CD14-positive monocyte (primary cell): ENCODE data around the gene TAS2R4. TPM values are rescaled to one million over a fixed set of nuclear protein-coding genes. Genes with fewer than 3 reads are reported as not detected.
"Not testable (repeated sequence)": the region's sequence is repeated elsewhere in the genome, so short reads cannot be mapped to it uniquely, and the experiment has no call there.

ENCODE experiments used
- DNase-seq, 3 donors: peaks; one replicate each; pipeline ENCODE4 v3.0.0-alpha.2; 2011 to 2022
- H2AFZ ChIP-seq: 2 replicates; pipeline ENCODE4 v1.6.0; 2012; ENCODE audit warnings: mild to moderate bottlenecking, low read depth, low read length, inconsistent platforms; ENCODE audit not compliant: insufficient read depth, poor library complexity, severe bottlenecking
- H3K27ac ChIP-seq, 2 donors: 1 replicate in 1 of 2; 2 replicates in 1 of 2; pipeline ENCODE4 v1.5.1; 2012 to 2013; ENCODE audit warnings: low read length in 2 of 2, control low read depth in 1 of 2, inconsistent platforms in 1 of 2, low read depth in 1 of 2, mild to moderate bottlenecking in 1 of 2
- H3K27me3 ChIP-seq, 2 donors: one replicate each; pipeline versions ENCODE4 v1.6.0 to v1.6.1; 2011 to 2013; ENCODE audit warnings: low read length in 2 of 2; ENCODE audit not compliant: control insufficient read depth in 2 of 2, insufficient read depth in 2 of 2
- H3K36me3 ChIP-seq, 2 donors: replicated peaks in 1 of 2; 1 replicate in 1 of 2; 2 replicates in 1 of 2; pipeline versions ENCODE4 v1.5.1 to v1.6.1; 2012 to 2013; ENCODE audit warnings: low read length in 2 of 2, control low read depth in 1 of 2, inconsistent platforms in 1 of 2, mild to moderate bottlenecking in 1 of 2; ENCODE audit not compliant: insufficient read depth in 2 of 2, control insufficient read depth in 1 of 2
- H3K4me1 ChIP-seq, 2 donors: 1 replicate in 1 of 2; 2 replicates in 1 of 2; pipeline versions ENCODE4 v1.5.1 to v1.6.1; 2012 to 2013; ENCODE audit warnings: low read length in 2 of 2, control low read depth in 1 of 2, inconsistent platforms in 1 of 2, mild to moderate bottlenecking in 1 of 2, moderate library complexity in 1 of 2; ENCODE audit not compliant: insufficient read depth in 2 of 2, control insufficient read depth in 1 of 2
- H3K4me2 ChIP-seq: replicated peaks from 2 replicates; pipeline ENCODE3; 2012; ENCODE audit warnings: low read length, moderate library complexity, mild to moderate bottlenecking; ENCODE audit not compliant: poor library complexity, severe bottlenecking; ENCODE audit errors: extremely low read depth
- H3K4me3 ChIP-seq, 3 experiments: fragments of 200-600 bp in 1 of 3; sonication (generic) in 1 of 3; replicated peaks in 1 of 3; 1 replicate in 2 of 3; 2 replicates in 1 of 3; pipeline ENCODE4 v1.5.1; 2011 to 2013; ENCODE audit warnings: low read length in 3 of 3, mild to moderate bottlenecking in 3 of 3, control low read depth in 2 of 3, low read depth in 2 of 3, inconsistent platforms in 1 of 3, moderate library complexity in 1 of 3
- H3K79me2 ChIP-seq: 2 replicates; pipeline ENCODE4 v1.6.0; 2012; ENCODE audit warnings: mild to moderate bottlenecking, control low read depth, inconsistent platforms, low read length, moderate library complexity; ENCODE audit not compliant: insufficient read depth
- H3K9ac ChIP-seq: 2 replicates; pipeline ENCODE4 v1.6.0; 2017; ENCODE audit warnings: low read length, mild to moderate bottlenecking; ENCODE audit not compliant: insufficient read depth, poor library complexity, severe bottlenecking
- H3K9me3 ChIP-seq, 2 donors: replicated peaks in 1 of 2; 1 replicate in 1 of 2; 2 replicates in 1 of 2; pipeline versions ENCODE4 v1.5.1 to v1.6.1; 2012 to 2013; ENCODE audit warnings: low read length in 2 of 2, control low read depth in 1 of 2; ENCODE audit not compliant: control insufficient read depth in 1 of 2, insufficient read depth in 1 of 2
- H4K20me1 ChIP-seq: 2 replicates; pipeline ENCODE4 v1.6.0; 2012; ENCODE audit warnings: mild to moderate bottlenecking, low read length, control low read depth, moderate library complexity; ENCODE audit not compliant: insufficient read depth
- H3K27ac Mint-ChIP-seq, 7 donors: one replicate each; pipeline ENCODE4 v1.8.0; 2020; ENCODE audit warnings: mild to moderate bottlenecking in 7 of 7, mixed read lengths in 7 of 7, moderate library complexity in 6 of 7, inconsistent platforms in 2 of 7
- H3K27me3 Mint-ChIP-seq, 3 donors: one replicate each; pipeline ENCODE4 v1.8.0; 2021 to 2022; ENCODE audit warnings: low read depth in 3 of 3, mild to moderate bottlenecking in 3 of 3, mixed read lengths in 3 of 3, moderate library complexity in 3 of 3, inconsistent platforms in 1 of 3
- H3K36me3 Mint-ChIP-seq, 2 donors: one replicate each; pipeline ENCODE4 v1.8.0; 2020; ENCODE audit warnings: mixed read lengths in 2 of 2, inconsistent platforms in 1 of 2, mild to moderate bottlenecking in 1 of 2
- H3K4me1 Mint-ChIP-seq: one replicate; pipeline ENCODE4 v1.8.0; 2020; ENCODE audit warnings: mild to moderate bottlenecking, mixed read lengths
- H3K4me3 Mint-ChIP-seq, 2 donors: one replicate each; pipeline ENCODE4 v1.8.0; 2020; ENCODE audit warnings: mild to moderate bottlenecking in 2 of 2, mixed read lengths in 2 of 2, moderate library complexity in 1 of 2
- H3K9me3 Mint-ChIP-seq, 7 donors: one replicate each; pipeline ENCODE4 v1.8.0; 2020 to 2022; ENCODE audit warnings: mixed read lengths in 7 of 7, mild to moderate bottlenecking in 6 of 7, moderate library complexity in 6 of 7, inconsistent platforms in 2 of 7
- WGBS: methylation state at CpG from one replicate; pipeline ENCODE4 v1.1.5; 2013; ENCODE audit warnings: missing lambda C conversion rate; ENCODE audit not compliant: insufficient coverage; 5-methylcytosine and 5-hydroxymethylcytosine counted together
- intact Hi-C, 2 donors: fragments of 100-400 bp; cut with micrococcal nuclease; formaldehyde crosslinking; loops; one replicate each; pipeline versions ENCODE4 v1.15.0 to v1.15.1; 2023
- polyA plus RNA-seq, 3 donors: library from polyadenylated mRNA; depleted of rRNA in 1 of 3; unstranded in 2 of 3; stranded (reverse) in 1 of 3; fragments of 300-500 nt in 2 of 3; fragments of >200 nt in 1 of 3; fragmentation: Illumina TruSeq in 2 of 3; gene quantifications; 1 replicate in 2 of 3; 2 replicates in 1 of 3; pipeline ENCODE4 v1.2.3, GENCODE V29; 2012 to 2021
- TF ChIP-seq, protein P1 (sequence below): fragments of 200-600 bp; IDR thresholded peaks from one replicate; pipeline ENCODE4 v1.8.0; 2022; ENCODE audit warnings: antibody characterized with exemption, mild to moderate bottlenecking

Gene TAS2R4
- polyA plus RNA-seq, 3 donors = 0.12 TPM; not detected in 2

DNA sequence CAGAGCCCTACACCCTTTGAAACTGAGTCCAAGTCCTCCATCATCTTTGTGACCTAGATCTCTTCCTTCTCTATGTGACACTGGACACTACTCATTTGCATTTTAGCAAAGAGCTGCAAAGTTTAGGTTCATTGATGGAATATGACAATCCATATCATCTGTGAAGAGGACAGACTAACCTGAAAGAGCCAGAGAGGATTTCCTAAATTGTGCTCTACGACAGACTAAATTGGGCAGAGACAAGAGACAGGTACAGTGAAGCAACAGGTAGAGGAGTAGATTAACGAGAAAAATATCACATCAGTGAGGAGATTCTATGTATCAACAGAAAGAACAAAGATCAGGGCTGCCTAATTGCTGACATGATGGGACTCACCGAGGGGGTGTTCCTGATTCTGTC, 12.7 kb upstream of the TAS2R4 start, which contains the start of gene TAS2R3:
TAS2R3 (plus strand) TSS at position 301 of the 400 bp plus-strand sequence; CDS start at position 363, 62 bp downstream.
- no peaks in the 10 kb centered on the region for H3K27me3 Mint-ChIP-seq
- peaks cover 0 to 3% (median 0%) of the 10 kb centered on the region in 7 donors for H3K9me3 Mint-ChIP-seq
- WGBS = 100% methylated on average over 2 of the region's 3 CpGs
- intact Hi-C loops = loop anchor here (10.0 kb wide), 2 partner anchors 261 to 421 kb away; no protein-coding TSS in a partner anchor
- H3K4me3 Mint-ChIP-seq = no peak within 1 kb of the TSS
- no peak for DNase-seq
- H3K27ac ChIP-seq = no peak within 1 kb of the TSS
- no peak within 1 kb of the TSS for H3K4me2 ChIP-seq
- H3K4me1 ChIP-seq = no peaks in the 10 kb centered on the region
- H3K27ac Mint-ChIP-seq = peak within 1 kb of the TSS in 1 of 7 donors; percentile 66
- no peak within 1 kb of the TSS for H3K9ac ChIP-seq
- H3K36me3 ChIP-seq = peaks cover 36 to 62% of the 10 kb centered on the region in 2 donors
- H3K9me3 ChIP-seq = no peaks in the 10 kb centered on the region
- H3K36me3 Mint-ChIP-seq = peaks cover 55 to 56% of the 10 kb centered on the region in 2 donors
- H2AFZ ChIP-seq = no peak within 1 kb of the TSS
- TF ChIP-seq, protein P1, sequence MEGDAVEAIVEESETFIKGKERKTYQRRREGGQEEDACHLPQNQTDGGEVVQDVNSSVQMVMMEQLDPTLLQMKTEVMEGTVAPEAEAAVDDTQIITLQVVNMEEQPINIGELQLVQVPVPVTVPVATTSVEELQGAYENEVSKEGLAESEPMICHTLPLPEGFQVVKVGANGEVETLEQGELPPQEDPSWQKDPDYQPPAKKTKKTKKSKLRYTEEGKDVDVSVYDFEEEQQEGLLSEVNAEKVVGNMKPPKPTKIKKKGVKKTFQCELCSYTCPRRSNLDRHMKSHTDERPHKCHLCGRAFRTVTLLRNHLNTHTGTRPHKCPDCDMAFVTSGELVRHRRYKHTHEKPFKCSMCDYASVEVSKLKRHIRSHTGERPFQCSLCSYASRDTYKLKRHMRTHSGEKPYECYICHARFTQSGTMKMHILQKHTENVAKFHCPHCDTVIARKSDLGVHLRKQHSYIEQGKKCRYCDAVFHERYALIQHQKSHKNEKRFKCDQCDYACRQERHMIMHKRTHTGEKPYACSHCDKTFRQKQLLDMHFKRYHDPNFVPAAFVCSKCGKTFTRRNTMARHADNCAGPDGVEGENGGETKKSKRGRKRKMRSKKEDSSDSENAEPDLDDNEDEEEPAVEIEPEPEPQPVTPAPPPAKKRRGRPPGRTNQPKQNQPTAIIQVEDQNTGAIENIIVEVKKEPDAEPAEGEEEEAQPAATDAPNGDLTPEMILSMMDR = no peak
- no peaks in the 10 kb centered on the region for H4K20me1 ChIP-seq
- H3K27me3 ChIP-seq = no peaks in the 10 kb centered on the region
- no peak within 1 kb of the TSS for H3K4me3 ChIP-seq
- no peaks in the 10 kb centered on the region for H3K79me2 ChIP-seq
- peaks cover 11% of the 10 kb centered on the region for H3K4me1 Mint-ChIP-seq

DNA sequence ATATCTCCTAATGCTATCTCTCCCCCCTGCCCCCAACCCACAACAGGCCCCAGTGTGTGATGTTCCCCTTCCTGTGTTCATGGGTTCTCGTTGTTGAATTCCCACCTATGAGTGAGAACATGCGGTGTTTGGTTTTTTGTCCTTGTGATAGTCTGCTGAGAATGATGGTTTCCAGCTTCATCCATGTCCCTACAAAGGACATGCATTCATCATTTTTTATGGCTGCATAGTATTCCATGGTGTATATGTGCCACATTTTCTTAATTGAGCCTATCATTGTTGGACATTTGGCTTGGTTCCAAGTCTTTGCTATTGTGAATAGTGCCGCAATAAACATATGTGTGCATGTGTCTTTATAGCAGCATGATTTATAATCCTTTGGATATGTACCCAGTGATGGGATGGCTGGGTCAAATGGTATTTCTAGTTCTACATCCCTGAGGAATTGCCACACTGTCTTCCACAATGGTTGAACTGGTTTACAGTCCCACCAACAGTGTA, 6.3 kb upstream of the TAS2R4 start:
- H3K4me1 ChIP-seq, H3K27ac ChIP-seq, H3K4me3 ChIP-seq, H3K27me3 Mint-ChIP-seq, H4K20me1 ChIP-seq, H3K9ac ChIP-seq, H3K27me3 ChIP-seq, H3K36me3 ChIP-seq, H3K27ac Mint-ChIP-seq, H3K4me2 ChIP-seq, H2AFZ ChIP-seq, intact Hi-C loops, H3K4me3 Mint-ChIP-seq, H3K79me2 ChIP-seq, H3K9me3 ChIP-seq, H3K4me1 Mint-ChIP-seq, DNase-seq: not testable (repeated sequence)
- Mint-ChIP-seq H3K9me3 (peaks cover 3 to 19% (median 11%) of the 10 kb centered on the region in 7 donors), H3K36me3 (peaks cover 28 to 37% of the 10 kb centered on the region in 2 donors)
- no CpG with 5 or more reads among the region's 3 CpGs for WGBS
